HG03342 (cell line): ENCODE data around the gene PRSS33.

Source experiments
- ATAC-seq: cut with Tn5 transposase; IDR thresholded peaks from one replicate; pipeline ENCODE4 v1.9.1; 2021; ENCODE audit warnings: mild to moderate bottlenecking, moderate library complexity; ENCODE audit not compliant: unreplicated experiment

Gene PRSS33

GRCh38 chr16:2803545-2804195 is 16.3 kb upstream of the PRSS33 start:
- ATAC-seq: no peak

GRCh38 chr16:2799859-2800226 is 12.5 kb upstream of the PRSS33 start:
- no peak for ATAC-seq

DNA sequence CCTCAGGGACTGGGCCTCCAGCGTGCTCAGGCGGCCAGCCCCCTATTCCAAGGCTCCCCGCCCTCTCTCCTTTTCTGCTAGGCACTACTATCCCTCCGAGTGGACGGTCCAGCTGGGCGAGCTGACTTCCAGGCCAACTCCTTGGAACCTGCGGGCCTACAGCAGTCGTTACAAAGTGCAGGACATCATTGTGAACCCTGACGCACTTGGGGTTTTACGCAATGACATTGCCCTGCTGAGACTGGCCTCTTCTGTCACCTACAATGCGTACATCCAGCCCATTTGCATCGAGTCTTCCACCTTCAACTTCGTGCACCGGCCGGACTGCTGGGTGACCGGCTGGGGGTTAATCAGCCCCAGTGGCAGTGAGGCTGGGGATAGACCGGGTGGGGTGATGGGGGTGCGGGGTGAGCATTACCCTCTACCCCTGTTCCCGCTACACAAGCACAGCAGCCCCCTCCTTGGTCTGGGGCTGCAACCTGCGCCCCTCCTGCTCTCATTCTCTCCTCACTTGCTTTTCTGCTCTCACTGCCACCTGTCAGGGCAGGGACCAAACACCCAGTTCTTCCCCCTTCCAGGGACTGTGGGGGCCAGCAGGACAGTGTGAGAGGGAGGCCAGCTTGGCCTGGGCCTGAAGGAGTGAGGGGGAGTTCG is 12.0 kb upstream of the PRSS33 start:
- no peak for ATAC-seq

- no peak for ATAC-seq
Measured at GRCh38 chr16:2798723-2799204, 11.4 kb upstream of the PRSS33 start.

- no peak for ATAC-seq
Measured at GRCh38 chr16:2795395-2796143, 8.2 kb upstream of the PRSS33 start.

DNA sequence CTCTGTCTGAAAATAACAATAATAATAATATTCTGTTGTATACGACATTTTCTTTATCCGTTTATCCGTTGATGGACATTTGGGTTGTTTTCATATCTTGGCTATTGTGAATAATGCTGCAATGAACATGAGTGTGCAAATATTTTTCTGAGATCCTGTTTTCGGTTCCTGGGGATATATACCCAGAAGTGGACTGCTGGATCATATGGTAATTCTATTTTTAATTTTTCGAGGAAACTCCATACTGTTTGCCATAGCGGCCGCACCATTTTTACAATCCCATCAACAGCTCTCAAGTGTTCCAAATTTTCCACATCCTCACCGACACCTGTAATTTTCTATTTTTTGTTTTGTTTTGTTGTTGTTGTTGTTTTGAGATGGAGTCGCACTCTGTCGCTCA is 5.6 kb upstream of the PRSS33 start:
- ATAC-seq: no peak

- no peak for ATAC-seq
Measured at GRCh38 chr16:2791174-2791573, 3.8 kb upstream of the PRSS33 start.

GRCh38 chr16:2790631-2791030 is 3.3 kb upstream of the PRSS33 start:
- no peak for ATAC-seq

DNA sequence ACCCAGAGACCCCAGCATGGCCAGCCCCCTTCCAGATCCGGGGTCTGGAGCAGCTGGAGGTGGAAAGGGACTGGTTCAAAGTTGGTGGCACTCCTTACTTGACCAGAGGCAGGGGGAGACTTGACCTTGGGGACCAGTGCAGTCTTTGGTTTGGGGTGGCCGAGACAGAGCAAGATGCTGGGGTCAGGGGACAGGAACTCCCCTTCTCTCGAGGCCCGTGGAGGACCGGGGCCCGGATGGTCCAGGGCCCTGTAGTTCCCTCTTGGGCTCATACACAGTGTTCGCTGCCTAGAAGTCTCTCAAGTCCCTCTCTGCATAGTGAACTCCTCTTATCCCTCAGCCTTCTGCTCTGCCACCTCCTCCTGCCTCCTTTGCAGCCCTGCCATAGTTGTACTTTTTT is 601 bp upstream of the PRSS33 start:
- ATAC-seq: no peak

DNA sequence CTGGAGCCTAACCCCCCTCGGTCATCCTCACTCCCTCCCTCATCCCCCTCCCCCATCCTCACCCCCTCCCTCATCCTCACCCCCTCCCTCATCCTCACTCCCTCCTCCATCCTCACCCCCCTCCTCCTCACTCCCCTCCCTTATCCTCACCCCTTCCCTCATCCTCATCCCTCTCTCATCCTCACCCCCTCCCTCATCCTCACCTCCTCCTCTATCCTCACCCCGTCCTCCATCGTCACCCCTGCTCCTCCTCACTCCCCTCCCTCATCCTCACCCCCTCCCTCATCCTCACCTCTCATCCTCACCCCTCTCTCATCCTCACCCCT is 571 bp downstream of the PRSS33 start:
- ATAC-seq: no peak

GRCh38 chr16:2786061-2786825 is 1.1 kb downstream of the PRSS33 start:
- ATAC-seq: no peak

GRCh38 chr16:2785101-2785991 is 2.0 kb downstream of the PRSS33 start:
- no peak for ATAC-seq

- ATAC-seq: no peak
Measured at GRCh38 chr16:2784358-2785100, 2.8 kb downstream of the PRSS33 start.

DNA sequence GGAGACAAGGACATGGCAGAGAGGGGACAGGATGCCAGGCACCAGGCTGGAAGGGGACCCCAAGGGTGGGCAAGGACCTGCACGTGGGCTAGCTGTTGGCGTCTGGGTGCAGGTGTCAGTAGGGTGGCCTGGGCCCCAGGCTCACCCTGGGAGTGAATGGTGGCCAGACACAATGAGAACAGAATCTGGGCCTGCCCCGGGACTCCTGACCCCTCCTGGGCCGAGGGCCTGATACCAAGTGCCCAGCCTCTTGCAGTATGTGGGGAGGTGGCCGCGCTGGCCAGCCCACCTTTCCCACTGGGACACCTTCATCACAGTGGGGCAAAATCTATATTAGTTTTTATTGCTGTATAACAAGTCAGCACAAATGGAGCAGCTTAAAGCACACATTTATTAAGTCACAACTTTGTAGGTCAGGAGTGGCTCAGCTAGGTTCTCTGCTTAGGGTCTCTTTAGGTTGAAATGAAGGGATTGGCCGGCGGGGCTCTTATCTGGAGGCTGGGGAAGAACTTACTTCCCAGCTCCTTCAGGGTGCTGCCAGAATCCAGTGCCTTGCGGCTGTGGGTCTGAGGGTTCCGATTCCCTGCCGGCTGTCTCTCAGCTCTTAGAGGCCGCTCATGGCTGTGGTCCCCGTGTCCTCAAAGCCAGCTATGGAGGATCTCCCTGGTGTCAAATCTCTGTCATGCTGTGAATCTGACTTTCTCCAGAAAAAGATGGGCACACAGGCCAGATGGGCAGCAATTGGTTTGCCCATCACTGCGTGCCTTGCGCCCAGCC is 3.6 kb downstream of the PRSS33 start:
- no peak for ATAC-seq

DNA sequence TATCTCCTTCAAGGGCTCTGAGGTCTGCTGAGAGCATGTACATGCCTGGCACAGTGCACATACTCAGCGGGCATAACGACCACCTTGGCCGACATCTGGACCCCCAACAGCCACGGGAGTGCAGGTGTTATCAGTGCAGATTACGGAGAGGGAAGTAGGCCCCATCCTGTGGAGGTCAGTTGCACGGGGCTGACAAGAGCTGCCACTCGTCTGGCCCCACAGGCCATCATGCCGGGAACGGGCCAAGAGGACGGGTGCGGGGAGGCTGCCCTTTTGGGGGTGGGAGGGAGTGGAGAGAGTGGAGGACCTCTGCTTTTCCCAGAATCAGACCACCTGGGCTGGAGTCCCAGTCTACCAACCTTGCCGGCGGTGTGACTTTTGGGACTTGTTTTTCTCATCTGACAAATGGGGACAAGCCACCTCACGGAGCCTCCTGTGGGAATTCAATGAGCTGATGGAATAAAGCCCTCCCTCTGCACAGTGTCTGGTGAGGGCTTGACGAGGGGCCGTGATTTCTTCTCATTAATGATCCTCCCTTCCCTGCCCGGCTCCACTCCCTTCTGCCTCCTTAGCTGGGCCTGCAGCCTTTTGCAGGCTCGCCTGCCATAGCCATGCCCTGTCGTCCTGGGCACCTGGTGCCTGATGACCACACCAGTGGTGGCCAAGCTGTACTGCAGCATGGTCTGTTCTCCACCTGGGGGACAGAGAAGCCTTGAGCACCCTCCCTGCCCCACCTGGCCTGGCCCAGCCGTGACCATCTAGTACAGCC is 4.6 kb downstream of the PRSS33 start:
- ATAC-seq: no peak

GRCh38 chr16:2779978-2780898 is 7.1 kb downstream of the PRSS33 start:
- ATAC-seq: no peak
